ENCODE results near the gene MYO15B.

MYO15B gene

GRCh38 chr17:75658237-75658636 lies 70.6 kb downstream of the MYO15B start:
- DNase-seq: no peak

GRCh38 chr17:75661531-75661930 lies 73.9 kb downstream of the MYO15B start:
- DNase-seq: peak in 38 of 58 donors; percentile 8 to 92 (median 58)

GRCh38 chr17:75662511-75662910 lies 74.9 kb downstream of the MYO15B start:
- no peak for DNase-seq

- DNase-seq: no peak
Observed at GRCh38 chr17:75664099-75664549, 76.5 kb downstream of the MYO15B start.

- no peak for DNase-seq
Observed at GRCh38 chr17:75665981-75666380, 78.4 kb downstream of the MYO15B start.

GRCh38 chr17:75666959-75667790 lies 79.6 kb downstream of the MYO15B start, which contains the start of the genes RECQL5 and SAP30BP:
TSS of gene RECQL5 (minus strand) at chr17:75667154. CDS start at chr17:75666557, 597 bp downstream.
TSS of gene SAP30BP (plus strand) at chr17:75667338. CDS start at chr17:75667373, 35 bp downstream.
- DNase-seq: peak; percentile 79 to 99 (median 97)

- DNase-seq: no peak
Observed at GRCh38 chr17:75667825-75668224, 80.2 kb downstream of the MYO15B start.

- no peak for DNase-seq
Observed at GRCh38 chr17:75668489-75668888, 80.9 kb downstream of the MYO15B start.

- no peak for DNase-seq
Observed at GRCh38 chr17:75670868-75671267, 83.3 kb downstream of the MYO15B start.

- no peak for DNase-seq
Observed at GRCh38 chr17:75672011-75672410, 84.4 kb downstream of the MYO15B start.

GRCh38 chr17:75673487-75673886 lies 85.9 kb downstream of the MYO15B start:
- DNase-seq: no peak

Data from anterior cingulate cortex (tissue), 58 donors.